ENCODE measurements around the gene FBP2.

DNA sequence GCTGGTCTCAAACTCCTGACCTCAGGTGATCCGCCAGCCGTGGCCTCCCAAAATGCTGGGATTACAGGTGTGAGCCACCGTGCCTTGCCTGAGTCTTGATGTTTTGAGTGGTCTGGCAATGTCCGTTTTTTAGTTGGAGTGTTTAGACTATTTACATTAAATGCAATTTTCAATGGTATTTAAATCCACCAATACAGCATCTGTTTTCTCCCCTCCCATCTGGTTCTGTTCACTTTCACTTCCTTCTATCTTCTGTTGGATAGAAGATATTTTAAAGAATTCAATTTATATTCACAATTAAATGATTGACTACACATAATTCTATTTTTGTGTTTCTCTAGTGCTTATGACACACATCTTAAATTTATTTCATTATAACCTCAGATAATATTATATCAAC lies 64.7 kb downstream of the FBP2 start:
- TF ChIP-seq, protein P1, sequence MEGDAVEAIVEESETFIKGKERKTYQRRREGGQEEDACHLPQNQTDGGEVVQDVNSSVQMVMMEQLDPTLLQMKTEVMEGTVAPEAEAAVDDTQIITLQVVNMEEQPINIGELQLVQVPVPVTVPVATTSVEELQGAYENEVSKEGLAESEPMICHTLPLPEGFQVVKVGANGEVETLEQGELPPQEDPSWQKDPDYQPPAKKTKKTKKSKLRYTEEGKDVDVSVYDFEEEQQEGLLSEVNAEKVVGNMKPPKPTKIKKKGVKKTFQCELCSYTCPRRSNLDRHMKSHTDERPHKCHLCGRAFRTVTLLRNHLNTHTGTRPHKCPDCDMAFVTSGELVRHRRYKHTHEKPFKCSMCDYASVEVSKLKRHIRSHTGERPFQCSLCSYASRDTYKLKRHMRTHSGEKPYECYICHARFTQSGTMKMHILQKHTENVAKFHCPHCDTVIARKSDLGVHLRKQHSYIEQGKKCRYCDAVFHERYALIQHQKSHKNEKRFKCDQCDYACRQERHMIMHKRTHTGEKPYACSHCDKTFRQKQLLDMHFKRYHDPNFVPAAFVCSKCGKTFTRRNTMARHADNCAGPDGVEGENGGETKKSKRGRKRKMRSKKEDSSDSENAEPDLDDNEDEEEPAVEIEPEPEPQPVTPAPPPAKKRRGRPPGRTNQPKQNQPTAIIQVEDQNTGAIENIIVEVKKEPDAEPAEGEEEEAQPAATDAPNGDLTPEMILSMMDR (IDR thresholded peaks at IDR 0.05), result no peak
- TF ChIP-seq POLR2A (IDR thresholded peaks at IDR 0.05), result no peak
